K562 (cell line): ENCODE measurements around the gene CRY2. TPM values are rescaled to one million over a fixed set of nuclear protein-coding genes. Genes with fewer than 3 reads are reported as not detected.

Source experiments
- ATAC-seq: fragments of 200-7000 bp; cut with Tn5 transposase; 3 replicates; pipeline ENCODE4 v1.9.1; 2020; ENCODE audit warnings: moderate library complexity
- BruUV-seq: library from RNA; stranded (reverse); fragments of 400-500 nt; replicated peaks from 2 replicates; lab custom pipeline; 2021; lab: Mats Ljungman, UMichigan
- CTCF ChIA-PET: fragments of 300-600 bp; formaldehyde crosslinking; extraction: SDS; loops from one replicate; lab custom pipeline; 2021; ENCODE audit warnings: low intra/inter-chr PET ratio; lab: Yijun Ruan, JAX
- POLR2A ChIA-PET: fragments of 300-600, 350-650 bp; sonication (Branson Sonifier 250); formaldehyde crosslinking; extraction: SDS; loops from one replicate; lab custom pipeline; 2021; ENCODE audit warnings: antibody characterized with exemption, inconsistent platforms; lab: Yijun Ruan, JAX
- DNase-seq, 4 experiments: peaks; one replicate each; pipeline versions ENCODE4 v3.0.0 to v3.0.0-alpha.2; 2011 to 2018; ENCODE audit warnings: low spot score in 3 of 4, mixed read lengths in 3 of 4; ENCODE audit errors: extremely low read depth in 1 of 4
- FAIRE-seq: peaks from 2 replicates; lab custom pipeline; 2011; peaks lifted over from hg19 to GRCh38; lab: Jason Lieb, UNC
- H2AFZ ChIP-seq: 2 replicates; pipeline ENCODE4 v1.6.0; 2011; ENCODE audit warnings: low read depth, low read length, control low read depth, inconsistent platforms
- H3K27ac ChIP-seq: fragments of 200-600 bp; 3 replicates; pipeline ENCODE4 v1.8.0; 2011; ENCODE audit warnings: low read depth, mild to moderate bottlenecking, control low read depth, inconsistent platforms, low read length, moderate library complexity, mixed read lengths; ENCODE audit errors: extremely low read depth
- H3K27me3 ChIP-seq, 2 experiments: fragments of 300-600 bp in 1 of 2; 2 replicates in 1 of 2; 3 replicates in 1 of 2; pipeline versions ENCODE4 v1.6.0 to v1.8.0; 2011; ENCODE audit warnings: inconsistent platforms in 2 of 2, low read length in 2 of 2, mild to moderate bottlenecking in 1 of 2, mixed read lengths in 1 of 2, moderate library complexity in 1 of 2; ENCODE audit not compliant: control insufficient read depth in 2 of 2, insufficient read depth in 2 of 2
- H3K36me3 ChIP-seq: fragments of 300-600 bp; 3 replicates; pipeline ENCODE4 v1.8.0; 2011; ENCODE audit warnings: mild to moderate bottlenecking, low read length, inconsistent platforms; ENCODE audit not compliant: control insufficient read depth, insufficient read depth
- H3K4me1 ChIP-seq, 2 experiments: fragments of 200-600 bp in 1 of 2; replicated peaks in 1 of 2; 2 replicates in 1 of 2; 3 replicates in 1 of 2; pipeline versions ENCODE4 v1.5.1 to v1.8.0; 2011; ENCODE audit warnings: inconsistent platforms in 2 of 2, low read length in 2 of 2, mild to moderate bottlenecking in 1 of 2, mixed read lengths in 1 of 2, moderate library complexity in 1 of 2; ENCODE audit not compliant: control insufficient read depth in 2 of 2, insufficient read depth in 2 of 2
- H3K4me2 ChIP-seq: 2 replicates; pipeline ENCODE4 v1.6.1; 2011; ENCODE audit warnings: low read length, control low read depth, inconsistent platforms, mixed read lengths; ENCODE audit not compliant: insufficient read depth
- H3K4me3 ChIP-seq: fragments of 200-600 bp; sonication (generic), shearing (Covaris generic); 2 replicates; pipeline ENCODE4 v1.5.1; 2016; ENCODE audit warnings: control low read depth, inconsistent platforms
- H3K79me2 ChIP-seq: fragments of 200-600 bp; 3 replicates; pipeline ENCODE4 v1.8.0; 2011; ENCODE audit warnings: low read length, inconsistent platforms; ENCODE audit not compliant: control insufficient read depth, insufficient read depth
- H3K9ac ChIP-seq, 2 experiments: 2 replicates each; pipeline versions ENCODE4 v1.6.0 to v1.6.1; 2011; ENCODE audit warnings: low read depth in 2 of 2, low read length in 2 of 2, control low read depth in 1 of 2, inconsistent platforms in 1 of 2, mild to moderate bottlenecking in 1 of 2, mixed read lengths in 1 of 2; ENCODE audit not compliant: insufficient read depth in 1 of 2
- H3K9me1 ChIP-seq: one replicate; pipeline ENCODE4 v1.6.0; 2011; ENCODE audit warnings: inconsistent platforms, mild to moderate bottlenecking, low read length, moderate library complexity; ENCODE audit not compliant: control insufficient read depth, insufficient read depth
- H3K9me3 ChIP-seq: replicated peaks from 2 replicates; pipeline ENCODE4 v1.5.1; 2011; ENCODE audit warnings: low read depth, low read length, inconsistent platforms; ENCODE audit not compliant: control insufficient read depth, insufficient read depth
- H4K20me1 ChIP-seq: replicated peaks from 2 replicates; pipeline ENCODE4 v1.6.1; 2011; ENCODE audit warnings: low read length, inconsistent platforms, mixed read lengths; ENCODE audit not compliant: control insufficient read depth, insufficient read depth
- CBX3 ChIP-seq, 2 experiments: IDR thresholded peaks; 1 replicate in 1 of 2; 2 replicates in 1 of 2; pipeline ENCODE4 v1.6.1; 2012; ENCODE audit warnings: inconsistent platforms in 2 of 2, low read length in 2 of 2, borderline replicate concordance in 1 of 2, control low read depth in 1 of 2
- FOXK1 ChIP-seq: sonication (generic); formaldehyde crosslinking; IDR thresholded peaks from 2 replicates; pipeline ENCODE4 v1.8.0; 2022; ENCODE audit warnings: missing genetic modification reagents, mild to moderate bottlenecking, borderline replicate concordance
- SP1 ChIP-seq: sonication (generic); formaldehyde crosslinking; IDR thresholded peaks from 2 replicates; pipeline ENCODE4 v1.8.1; 2022; ENCODE audit warnings: mild to moderate bottlenecking, missing genetic modification reagents
- SPI1 ChIP-seq: IDR thresholded peaks from 2 replicates; pipeline ENCODE4 v1.6.1; 2011; ENCODE audit warnings: low read depth, low read length, control low read depth, borderline replicate concordance
- WGBS: fragments of 100-300 bp; shearing (Covaris generic); methylation state at CpG from one replicate; pipeline ENCODE4 v1.1.6; 2016; ENCODE audit warnings: low coverage, mixed read lengths; ENCODE audit not compliant: insufficient coverage; ENCODE audit errors: missing lambda C conversion rate; 5-methylcytosine and 5-hydroxymethylcytosine counted together
- in situ Hi-C: fragments of 300-500 bp; cut with MboI; formaldehyde crosslinking; loops from 4 replicates; pipeline ENCODE4 v1.15.0; 2018; ENCODE audit warnings: inconsistent platforms, mixed read lengths
- intact Hi-C: fragments of 100-400 bp; cut with micrococcal nuclease; formaldehyde crosslinking; loops from 2 replicates; pipeline ENCODE4 v1.14.2; 2022
- polyA plus RNA-seq, 8 experiments: library from polyadenylated mRNA; depleted of rRNA in 4 of 8; stranded (reverse) in 5 of 8; unstranded in 3 of 8; fragments of >200 nt; fragmentation: Nextera tagmentation in 2 of 8; fragmentation: Illumina TruSeq in 1 of 8; extraction: Ambion mirVana in 2 of 8; extraction: Trizol in 1 of 8; gene quantifications; 2 replicates each; pipeline versions ENCODE4 v1.2.1 to v1.2.3, GENCODE V29; 2011 to 2014; ENCODE audit warnings: inconsistent platforms in 1 of 8, missing spikeins in 1 of 8
- total RNA-seq, 7 experiments: library from RNA; depleted of rRNA in 6 of 7; stranded (reverse); fragments of >200 nt in 6 of 7; fragmentation: Illumina TruSeq in 2 of 7; extraction: Trizol in 2 of 7; gene quantifications; 2 replicates each; pipeline versions ENCODE4 v1.2.1 to v1.2.3, GENCODE V29; 2011 to 2021; ENCODE audit warnings: low replicate concordance in 1 of 7

Gene CRY2
- total and polyA plus RNA-seq, 9 of the 15 experiments (the other 6 are each of a cell fraction or from before 2014, with no cell fraction given) = 2.3 to 23.9 (median 14.8) TPM

DNA sequence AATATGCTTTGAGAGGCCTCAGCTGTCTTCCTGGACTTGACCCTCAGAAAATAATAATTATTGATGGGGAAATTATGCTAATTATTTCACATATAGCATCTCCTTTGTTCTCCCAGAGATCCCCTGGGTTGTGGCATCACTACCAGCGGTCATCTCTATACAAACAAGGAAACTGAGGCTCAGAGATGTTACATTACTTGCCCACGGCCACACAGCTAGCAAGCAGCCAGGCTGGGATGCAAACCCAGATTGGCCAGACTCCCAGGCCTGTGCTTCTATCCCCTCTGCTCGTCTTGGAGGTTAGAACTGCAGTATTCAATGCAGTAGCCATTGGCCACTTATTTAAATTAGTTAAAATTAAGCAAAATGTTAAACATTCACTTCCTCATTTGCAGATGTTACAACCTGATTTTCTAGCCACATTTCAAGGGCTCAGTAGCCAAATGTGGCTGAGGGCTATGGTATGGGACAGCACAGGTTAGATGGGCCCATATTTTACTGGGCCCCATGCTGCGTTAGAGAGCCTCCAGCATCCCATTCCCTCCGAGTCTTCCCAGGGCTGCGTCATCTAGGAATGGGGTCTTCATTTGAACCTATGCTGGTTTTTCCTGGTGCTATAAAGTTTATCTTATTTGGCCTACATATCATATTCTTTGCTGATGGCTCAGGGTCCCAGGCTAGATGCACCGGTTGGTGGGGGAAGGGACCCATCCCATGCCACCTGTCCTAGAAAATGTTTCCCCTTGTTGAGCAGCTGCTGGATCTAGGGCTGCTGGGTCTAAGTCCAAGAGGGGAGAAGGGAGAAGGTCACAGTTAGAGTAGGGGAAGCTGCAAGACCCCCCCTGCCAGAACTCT is 40.1 kb upstream of the CRY2 start:
- no TSS peak for BruUV-seq
- ChIA-PET POLR2A (interaction anchor here (0.8 to 1.7 kb wide), 2 partner anchors 22 to 40 kb away, joined by 3 to 6 read pairs; partner anchors contain the start of gene CRY2), CTCF (no interaction called here)
- DNase-seq (no peak), ATAC-seq (no peak), FAIRE-seq (no peak)
- Histone ChIP-seq H3K4me1 (peaks cover 11 to 46% of the 10 kb centered on the region in 2 experiments; a peak in 4 of 5 replicates), H3K4me3 (peak overlapping the region; percentile 84; the same call in 1 of the 2 replicates), H3K9ac (peak overlapping the region; percentile 80 to 87; a peak in 3 of 4 replicates), H3K27me3 (no peaks in the 10 kb centered on the region), H3K36me3 (peaks cover 38% of the 10 kb centered on the region; the same call in 2 of the 3 replicates), H3K27ac (no peak overlapping the region), H3K9me1 (no peaks in the 10 kb centered on the region), H3K9me3 (no peaks in the 10 kb centered on the region), H4K20me1 (peaks cover 3% of the 10 kb centered on the region; the same call in 1 of the 2 replicates), H2AFZ (no peak overlapping the region), H3K79me2 (peaks cover 27% of the 10 kb centered on the region), H3K4me2 (peak overlapping the region; percentile 89)
- intact Hi-C loops (loop anchor here (5.0 to 10.0 kb wide), 2 partner anchors 40 to 62 kb away; partner anchors contain the start of gene CRY2), in situ Hi-C loops (no loop called here)
- WGBS = 44% methylated on average over 7 of the region's 7 CpGs
- TF ChIP-seq SP1 = 0 out of 2 replicates have a peak, but pooled peaks have one; percentile 16
- TF ChIP-seq SPI1 = peak; percentile 93
- no peak for TF ChIP-seq CBX3 (IDR thresholded peaks at IDR 0.05; ENCODE audit: borderline replicate concordance in 1 of 2, low read length in 2 of 2)
- TF ChIP-seq FOXK1 = no peak
